ENCODE measurements around the gene PCDHGA1. TPM values are rescaled to one million over a fixed set of nuclear protein-coding genes. Genes with fewer than 3 reads are reported as not detected.

The PCDHGA1 gene
- total RNA-seq, 4 donors from 2014 or later: 0.65 to 0.97 (median 0.71) TPM

- Histone ChIP-seq H3K36me3 (peaks cover 0 to 8% of the 10 kb centered on the region in 2 donors), H3K27me3 (no peaks in the 10 kb centered on the region), H3K4me1 (peaks cover 37 to 44% of the 10 kb centered on the region in 2 donors), H3K4me3 (peak overlapping the region; percentile 21 to 38 (median 30)), H3K27ac (peak overlapping the region; percentile 77 to 92 (median 88)), H3K9me3 (no peaks in the 10 kb centered on the region)
- TF ChIP-seq CTCF (IDR thresholded peaks at IDR 0.05 in 4 of 5, conservative IDR thresholded peaks at IDR 0.05 in 1 of 5) (peak; percentile 83 to 92 (median 91)), POLR2A (IDR thresholded peaks at IDR 0.05) (no peak)
- in situ Hi-C loops (cut with MboI; ENCODE audit: low sequenced_read_pairs in 4 of 4) (loop anchor here (5.0 to 25.0 kb wide), 4 partner anchors 133 to 845 kb away; partner anchors contain the start of genes PCDHB12 (in 2 of the 4), PCDHB13 (in 2 of the 4), PCDHB14 (in 2 of the 4) and PCDHGA11 (in 2 of the 4)), intact Hi-C loops (cut with DNase I; ENCODE audit: low total_unique reads) (loop anchor here (1.0 to 2.0 kb wide), 3 partner anchors 28 to 137 kb away; partner anchors contain the start of genes PCDHGA11 and PCDHGC3)
- DNase-seq: peak; percentile 80 to 93
- peak; percentile 72 to 79 for ATAC-seq
These were observed 227.4 kb downstream of the PCDHGA1 start for GRCh38 chr5:141557681-141558136.

- DNase-seq (no peak), ATAC-seq (no peak)
- peaks cover 0 to 11% of the 10 kb centered on the region in 2 donors for H3K36me3 ChIP-seq
- no peaks in the 10 kb centered on the region for H3K27me3 ChIP-seq
- intact Hi-C loops (cut with DNase I; ENCODE audit: low total_unique reads) (loop anchor here (2.0 kb wide), 1 partner anchor 137 kb away; the partner anchor contains the start of gene PCDHGA11), in situ Hi-C loops (cut with MboI; ENCODE audit: low sequenced_read_pairs in 4 of 4) (loop anchor here (5.0 to 25.0 kb wide), 4 partner anchors 133 to 846 kb away; partner anchors contain the start of genes PCDHB12 (in 2 of the 4), PCDHB13 (in 2 of the 4), PCDHB14 (in 2 of the 4) and PCDHGA11 (in 2 of the 4))
- H3K4me1 ChIP-seq: peaks cover 37 to 44% of the 10 kb centered on the region in 2 donors
- TF ChIP-seq POLR2A (IDR thresholded peaks at IDR 0.05) (no peak), CTCF (IDR thresholded peaks at IDR 0.05 in 4 of 5, conservative IDR thresholded peaks at IDR 0.05 in 1 of 5) (peak in 2 of 5 experiments; percentile 5 to 14)
- peak overlapping the region; percentile 77 to 92 (median 88) for H3K27ac ChIP-seq
- H3K9me3 ChIP-seq: no peaks in the 10 kb centered on the region
- H3K4me3 ChIP-seq: peak overlapping the region in 2 of 4 donors; percentile 4 to 38
These were observed 227.8 kb downstream of the PCDHGA1 start for GRCh38 chr5:141558150-141558549.

- no peaks in the 10 kb centered on the region for H3K27me3 ChIP-seq
- peaks cover 0 to 23% of the 10 kb centered on the region in 2 donors for H3K36me3 ChIP-seq
- no peak overlapping the region for H3K4me3 ChIP-seq
- no peak for ATAC-seq
- intact Hi-C loops (cut with DNase I; ENCODE audit: low total_unique reads): loop anchor here (2.0 kb wide), 1 partner anchor 139 kb away; the partner anchor contains the start of gene PCDHGA11
- H3K4me1 ChIP-seq: peaks cover 47 to 54% of the 10 kb centered on the region in 2 donors
- in situ Hi-C loops (cut with MboI; ENCODE audit: low sequenced_read_pairs in 4 of 4): loop anchor here (5.0 to 25.0 kb wide), 4 partner anchors 135 to 847 kb away; partner anchors contain the start of genes PCDHB12 (in 2 of the 4), PCDHB13 (in 2 of the 4), PCDHB14 (in 2 of the 4) and PCDHGA11 (in 2 of the 4)
- no peak for DNase-seq
- no peak for TF ChIP-seq POLR2A (IDR thresholded peaks at IDR 0.05)
- no peak for TF ChIP-seq CTCF (IDR thresholded peaks at IDR 0.05 in 4 of 5, conservative IDR thresholded peaks at IDR 0.05 in 1 of 5)
- no peaks in the 10 kb centered on the region for H3K9me3 ChIP-seq
- peak overlapping the region; percentile 77 to 92 (median 88) for H3K27ac ChIP-seq
These were observed 229.1 kb downstream of the PCDHGA1 start for GRCh38 chr5:141559461-141559860.

GRCh38 chr5:141560151-141560550 lies 229.8 kb downstream of the PCDHGA1 start:
- in situ Hi-C loops (cut with MboI; ENCODE audit: low sequenced_read_pairs in 4 of 4): loop anchor here in 3 of 4 donors (5.0 to 25.0 kb wide), 7 partner anchors 38 to 848 kb away; partner anchors contain the start of genes PCDHB12 (in 2 of the 3), PCDHB13 (in 2 of the 3), PCDHB14 (in 2 of the 3) and TAF7 (in 2 of the 3)
- ATAC-seq: peak; percentile 47 to 59
- H3K4me3 ChIP-seq: peak overlapping the region in 3 of 4 donors; percentile 9 to 29 (median 23)

More at GRCh38 chr5:141560151-141560550, 229.8 kb downstream of the PCDHGA1 start:
- H3K9me3 ChIP-seq: no peaks in the 10 kb centered on the region
- intact Hi-C loops (cut with DNase I; ENCODE audit: low total_unique reads): loop anchor here (1.0 to 2.0 kb wide), 4 partner anchors 35 to 239 kb away; partner anchors contain the start of gene TAF7
- H3K27ac ChIP-seq: peak overlapping the region; percentile 77 to 92 (median 88)
- no peaks in the 10 kb centered on the region for H3K27me3 ChIP-seq
- DNase-seq: no peak
- H3K4me1 ChIP-seq: peaks cover 49 to 58% of the 10 kb centered on the region in 2 donors
- TF ChIP-seq POLR2A (IDR thresholded peaks at IDR 0.05) (no peak), CTCF (IDR thresholded peaks at IDR 0.05 in 4 of 5, conservative IDR thresholded peaks at IDR 0.05 in 1 of 5) (no peak)
- peaks cover 0 to 28% of the 10 kb centered on the region in 2 donors for H3K36me3 ChIP-seq
